ENCODE data around the gene GMPR2.
A peak's percentile ranks its signal among the peaks of the same experiment; 100 is the strongest.

GMPR2 gene

GRCh38 chr14:24269910-24270536 lies 37.3 kb downstream of the GMPR2 start:
- DNase-seq (ENCODE audit: low read depth in 1 of 2, low spot score in 1 of 2): no peak
- Histone ChIP-seq H3K27me3 (ENCODE audit: insufficient read depth, poor library complexity, severe bottlenecking) (no peaks in the 10 kb centered on the region), H3K4me3 (replicated peaks; ENCODE audit: insufficient read depth, low read length) (no peak overlapping the region), H3K27ac (replicated peaks) (no peak overlapping the region)
- TF ChIP-seq GABPA (IDR thresholded peaks at IDR 0.05; ENCODE audit: low read depth) (no peak), POLR2AphosphoS5 (IDR thresholded peaks at IDR 0.05; ENCODE audit: low read depth) (no peak), REST (IDR thresholded peaks at IDR 0.05; ENCODE audit: insufficient replicate concordance, low read depth) (no peak), SPI1 (IDR thresholded peaks at IDR 0.05; ENCODE audit: borderline replicate concordance, low read depth) (no peak), CTCF (IDR thresholded peaks at IDR 0.05; ENCODE audit: insufficient read depth, low read length) (no peak)

- no peak for DNase-seq (ENCODE audit: low read depth in 1 of 2, low spot score in 1 of 2)
- Histone ChIP-seq H3K27me3 (ENCODE audit: insufficient read depth, poor library complexity, severe bottlenecking) (no peaks in the 10 kb centered on the region), H3K4me3 (replicated peaks; ENCODE audit: insufficient read depth, low read length) (peak overlapping the region; percentile 71), H3K27ac (replicated peaks) (peak overlapping the region; percentile 97)
- TF ChIP-seq GABPA (IDR thresholded peaks at IDR 0.05; ENCODE audit: low read depth) (no peak), SPI1 (IDR thresholded peaks at IDR 0.05; ENCODE audit: borderline replicate concordance, low read depth) (no peak), POLR2AphosphoS5 (IDR thresholded peaks at IDR 0.05; ENCODE audit: low read depth) (no peak), REST (IDR thresholded peaks at IDR 0.05; ENCODE audit: insufficient replicate concordance, low read depth) (no peak), CTCF (IDR thresholded peaks at IDR 0.05; ENCODE audit: insufficient read depth, low read length) (no peak)
These were observed 37.9 kb downstream of the GMPR2 start for GRCh38 chr14:24270537-24271133.

GRCh38 chr14:24271134-24271833 lies 38.6 kb downstream of the GMPR2 start, which contains the start of gene RABGGTA:
RABGGTA (minus strand) TSS chr14:24271597; CDS start chr14:24271115, 482 bp downstream.
- TF ChIP-seq SPI1 (IDR thresholded peaks at IDR 0.05; ENCODE audit: borderline replicate concordance, low read depth): no peak
- peak; percentile 97 for TF ChIP-seq POLR2AphosphoS5 (IDR thresholded peaks at IDR 0.05; ENCODE audit: low read depth)
- peak; percentile 46; the same call in 1 of the 2 replicates for TF ChIP-seq GABPA (IDR thresholded peaks at IDR 0.05; ENCODE audit: low read depth)
- peak; percentile 54 for TF ChIP-seq REST (IDR thresholded peaks at IDR 0.05; ENCODE audit: insufficient replicate concordance, low read depth)
- peak; percentile 67 for TF ChIP-seq CTCF (IDR thresholded peaks at IDR 0.05; ENCODE audit: insufficient read depth, low read length)
- Histone ChIP-seq H3K27ac (replicated peaks) (peak within 1 kb of the TSS; percentile 97), H3K27me3 (ENCODE audit: insufficient read depth, poor library complexity, severe bottlenecking) (no peaks in the 10 kb centered on the region), H3K4me3 (replicated peaks; ENCODE audit: insufficient read depth, low read length) (peak within 1 kb of the TSS; percentile 71)
- peak; percentile 86 to 87 for DNase-seq (ENCODE audit: low read depth in 1 of 2, low spot score in 1 of 2)

Measured in HL-60 (cell line).